ENCODE data around the gene MAML3.

DNA sequence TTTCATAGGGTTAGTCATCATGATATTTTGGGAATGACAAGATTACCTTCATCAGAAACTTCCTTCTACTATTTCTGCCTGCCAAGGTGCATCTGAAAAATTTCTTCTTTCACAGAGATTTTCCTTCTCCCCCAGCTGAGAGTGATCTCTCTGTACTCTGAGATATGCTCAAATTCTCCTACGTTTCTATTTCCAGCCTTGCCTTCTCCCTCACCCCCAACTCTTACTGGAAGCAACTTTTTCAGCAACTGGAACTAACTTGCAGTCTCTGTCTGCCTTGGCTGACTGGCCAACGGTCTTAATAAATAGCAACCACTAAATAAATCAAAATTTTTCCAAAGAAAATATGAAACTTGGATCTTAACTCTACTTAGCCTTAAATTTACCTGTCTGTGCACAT is 122.3 kb downstream of the MAML3 start:
- TF ChIP-seq, protein P1, sequence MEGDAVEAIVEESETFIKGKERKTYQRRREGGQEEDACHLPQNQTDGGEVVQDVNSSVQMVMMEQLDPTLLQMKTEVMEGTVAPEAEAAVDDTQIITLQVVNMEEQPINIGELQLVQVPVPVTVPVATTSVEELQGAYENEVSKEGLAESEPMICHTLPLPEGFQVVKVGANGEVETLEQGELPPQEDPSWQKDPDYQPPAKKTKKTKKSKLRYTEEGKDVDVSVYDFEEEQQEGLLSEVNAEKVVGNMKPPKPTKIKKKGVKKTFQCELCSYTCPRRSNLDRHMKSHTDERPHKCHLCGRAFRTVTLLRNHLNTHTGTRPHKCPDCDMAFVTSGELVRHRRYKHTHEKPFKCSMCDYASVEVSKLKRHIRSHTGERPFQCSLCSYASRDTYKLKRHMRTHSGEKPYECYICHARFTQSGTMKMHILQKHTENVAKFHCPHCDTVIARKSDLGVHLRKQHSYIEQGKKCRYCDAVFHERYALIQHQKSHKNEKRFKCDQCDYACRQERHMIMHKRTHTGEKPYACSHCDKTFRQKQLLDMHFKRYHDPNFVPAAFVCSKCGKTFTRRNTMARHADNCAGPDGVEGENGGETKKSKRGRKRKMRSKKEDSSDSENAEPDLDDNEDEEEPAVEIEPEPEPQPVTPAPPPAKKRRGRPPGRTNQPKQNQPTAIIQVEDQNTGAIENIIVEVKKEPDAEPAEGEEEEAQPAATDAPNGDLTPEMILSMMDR (IDR thresholded peaks at IDR 0.05; ENCODE audit: low read length) = no peak
- TF ChIP-seq EZH2 (IDR thresholded peaks at IDR 0.05; ENCODE audit: borderline replicate concordance, low read length) = no peak
